Chondrocyte (in vitro differentiated cells): ENCODE results near the gene RMND5B. TPM values are rescaled to one million over a fixed set of nuclear protein-coding genes. Genes with fewer than 3 reads are reported as not detected.

Experiments
- DNase-seq: peaks from one replicate; pipeline ENCODE4 v3.0.0; 2021; ENCODE audit warnings: mixed read lengths, low spot score
- H3K27ac Mint-ChIP-seq: one replicate; pipeline ENCODE4 v1.8.0; 2021; ENCODE audit warnings: mild to moderate bottlenecking, moderate library complexity, mixed read lengths; ENCODE audit not compliant: unreplicated experiment
- H3K27me3 Mint-ChIP-seq: 2 replicates; pipeline ENCODE4 v1.8.0; 2021; ENCODE audit warnings: low read depth, mixed read lengths
- H3K36me3 Mint-ChIP-seq: 2 replicates; pipeline ENCODE4 v1.8.0; 2021; ENCODE audit warnings: low read depth, mixed read lengths
- H3K4me1 Mint-ChIP-seq: 2 replicates; pipeline ENCODE4 v1.8.0; 2021; ENCODE audit warnings: low read depth, mild to moderate bottlenecking, mixed read lengths
- H3K4me3 Mint-ChIP-seq: one replicate; pipeline ENCODE4 v1.8.0; 2021; ENCODE audit warnings: mild to moderate bottlenecking, moderate library complexity, mixed read lengths; ENCODE audit not compliant: unreplicated experiment
- H3K9me3 Mint-ChIP-seq: 2 replicates; pipeline ENCODE4 v1.8.0; 2021; ENCODE audit warnings: low read depth, mixed read lengths
- CTCF ChIP-seq: fragments of 200-600 bp; sonication (generic); IDR thresholded peaks from 2 replicates; pipeline ENCODE4 v1.5.0; 2021; ENCODE audit warnings: antibody characterized with exemption, mild to moderate bottlenecking, moderate library complexity
- total RNA-seq: library from RNA; stranded (reverse); gene quantifications from 3 replicates; pipeline ENCODE4 v1.2.1, GENCODE V29; 2021

The RMND5B gene
- total RNA-seq, 1 donor from 2014 or later: 26.8 TPM

- peak within 1 kb of the TSS; percentile 82 for H3K4me3 Mint-ChIP-seq
- H3K9me3 Mint-ChIP-seq: no peaks in the 10 kb centered on the region
- DNase-seq: no peak
- no peak within 1 kb of the TSS for H3K27ac Mint-ChIP-seq
- H3K36me3 Mint-ChIP-seq: no peaks in the 10 kb centered on the region
- peak; percentile 42 for TF ChIP-seq CTCF
- H3K27me3 Mint-ChIP-seq: peaks cover 20% of the 10 kb centered on the region
- H3K4me1 Mint-ChIP-seq: peaks cover 18% of the 10 kb centered on the region
These were observed 17.6 kb upstream of the RMND5B start, which contains the start of gene N4BP3 for GRCh38 chr5:178113141-178113787. Gene N4BP3 (plus strand): TSS chr5:178113532. CDS start chr5:178119584, 6,052 bp downstream.

- Mint-ChIP-seq H3K4me3 (peak overlapping the region; percentile 82), H3K27me3 (peaks cover 20% of the 10 kb centered on the region), H3K36me3 (no peaks in the 10 kb centered on the region), H3K4me1 (peaks cover 18% of the 10 kb centered on the region), H3K27ac (no peak overlapping the region), H3K9me3 (no peaks in the 10 kb centered on the region)
- DNase-seq: no peak
- no peak for TF ChIP-seq CTCF
These were observed 16.9 kb upstream of the RMND5B start for GRCh38 chr5:178113841-178114324.

GRCh38 chr5:178114325-178115135 is 16.3 kb upstream of the RMND5B start:
- peaks cover 20% of the 10 kb centered on the region for H3K27me3 Mint-ChIP-seq

GRCh38 chr5:178115136-178115813 is 15.5 kb upstream of the RMND5B start:
- H3K4me3 Mint-ChIP-seq: peak overlapping the region; percentile 9
- peaks cover 20% of the 10 kb centered on the region for H3K27me3 Mint-ChIP-seq
- peaks cover 14% of the 10 kb centered on the region for H3K4me1 Mint-ChIP-seq
- DNase-seq: no peak
- no peaks in the 10 kb centered on the region for H3K9me3 Mint-ChIP-seq
- no peak for TF ChIP-seq CTCF
- H3K27ac Mint-ChIP-seq: no peak overlapping the region
- H3K36me3 Mint-ChIP-seq: no peaks in the 10 kb centered on the region

More at GRCh38 chr5:178114325-178115135, 16.3 kb upstream of the RMND5B start:
- Mint-ChIP-seq H3K9me3 (no peaks in the 10 kb centered on the region), H3K36me3 (no peaks in the 10 kb centered on the region), H3K27ac (no peak overlapping the region), H3K4me1 (peaks cover 14% of the 10 kb centered on the region), H3K4me3 (peak overlapping the region; percentile 82)
- DNase-seq: no peak
- no peak for TF ChIP-seq CTCF

- Mint-ChIP-seq H3K9me3 (no peaks in the 10 kb centered on the region), H3K4me1 (peaks cover 14% of the 10 kb centered on the region), H3K27ac (no peak overlapping the region), H3K27me3 (peaks cover 20% of the 10 kb centered on the region), H3K36me3 (no peaks in the 10 kb centered on the region), H3K4me3 (no peak overlapping the region)
- DNase-seq: no peak
- no peak for TF ChIP-seq CTCF
These were observed 15.0 kb upstream of the RMND5B start for GRCh38 chr5:178115814-178116142.
